Kidney (tissue), 14 donors: ENCODE results near the gene UAP1. TPM values are rescaled to one million over a fixed set of nuclear protein-coding genes. Genes with fewer than 3 reads are reported as not detected.
"Not testable (repeated sequence)": the region's sequence is repeated elsewhere in the genome, so short reads cannot be mapped to it uniquely, and the experiment has no call there.

Source experiments
- DNase-seq, 5 donors: peaks; one replicate each; pipeline ENCODE4 v3.0.0-alpha.2; 2013 to 2020
- FAIRE-seq: peaks from 2 replicates; lab custom pipeline; 2012; peaks lifted over from hg19 to GRCh38; lab: Jason Lieb, UNC
- H3K27ac ChIP-seq, 2 donors: one replicate each; pipeline ENCODE4 v1.7.0; 2013; ENCODE audit warnings: low read depth in 2 of 2, low read length in 2 of 2, inconsistent platforms in 1 of 2
- H3K27me3 ChIP-seq: one replicate; pipeline ENCODE4 v1.7.1; 2013; ENCODE audit warnings: low read length, inconsistent platforms; ENCODE audit not compliant: control insufficient read depth, insufficient read depth
- H3K36me3 ChIP-seq, 3 donors: one replicate each; pipeline versions ENCODE4 v1.7.0 to v1.7.1; 2013; ENCODE audit warnings: low read length in 3 of 3, control low read depth in 1 of 3, inconsistent platforms in 1 of 3; ENCODE audit not compliant: insufficient read depth in 3 of 3, control insufficient read depth in 2 of 3
- H3K4me1 ChIP-seq, 3 donors: one replicate each; pipeline versions ENCODE4 v1.7.0 to v1.7.1; 2013; ENCODE audit warnings: low read length in 3 of 3, inconsistent platforms in 1 of 3, low read depth in 1 of 3; ENCODE audit not compliant: control insufficient read depth in 2 of 3, insufficient read depth in 2 of 3
- H3K4me3 ChIP-seq, 3 donors: one replicate each; pipeline versions ENCODE4 v1.7.0 to v1.8.1; 2013; ENCODE audit warnings: low read length in 3 of 3, control low read depth in 1 of 3, inconsistent platforms in 1 of 3
- H3K9ac ChIP-seq, 3 donors: one replicate each; pipeline versions ENCODE4 v1.7.0 to v1.7.1; 2013; ENCODE audit warnings: low read length in 3 of 3, control low read depth in 1 of 3, inconsistent platforms in 1 of 3
- H3K9me3 ChIP-seq, 3 donors: one replicate each; pipeline versions ENCODE4 v1.7.0 to v1.7.1; 2013; ENCODE audit warnings: low read length in 3 of 3, control low read depth in 1 of 3, inconsistent platforms in 1 of 3; ENCODE audit not compliant: control insufficient read depth in 2 of 3, insufficient read depth in 1 of 3
- CTCF ChIP-seq: IDR thresholded peaks from 3 replicates; pipeline ENCODE4 v1.5.1; 2012; ENCODE audit warnings: mild to moderate bottlenecking, moderate library complexity, borderline replicate concordance; ENCODE audit not compliant: insufficient read depth; ENCODE audit errors: extremely low read depth
- intact Hi-C: fragments of 100-400 bp; cut with DNase I; formaldehyde crosslinking; loops from one replicate; pipeline ENCODE4 v1.11.1; 2022
- polyA plus RNA-seq: library from polyadenylated mRNA; stranded (reverse); fragments of 350-450 nt; fragmentation: Illumina TruSeq; extraction: RNeasy Lipid Tissue Mini Kit (QIAGEN cat#74804); gene quantifications from one replicate; pipeline ENCODE4 v1.2.3, GENCODE V29; 2014; ENCODE audit warnings: low read depth, low replicate concordance; ENCODE audit not compliant: insufficient read depth
- total RNA-seq: library from RNA; stranded (reverse); fragmentation: NEBNext Ultra II Directional; extraction: Animal tissue kit (Norgen Biotek cat#: 25700); gene quantifications from one replicate; pipeline ENCODE4 v1.2.1, GENCODE V29; 2021
- donor health status: control.
- donor health status: control.
- donor health status: control.
- donor health status: control.
- donor health status: control.
- donor health status: DM: yes; HTN: yes; CAD: no.
- donor health status: Normal renal cell carcinoma (clear cell type).

UAP1 gene
- total and polyA plus RNA-seq, 2 donors from 2014 or later = 23.6 to 30.6 TPM

- H3K36me3 ChIP-seq = peaks cover 0 to 11% (median 11%) of the 10 kb centered on the region in 3 donors
- no peak for FAIRE-seq
These were observed 29.2 kb downstream of the UAP1 start for GRCh38 chr1:162590686-162591085.

GRCh38 chr1:162596514-162597170, 35.1 kb downstream of the UAP1 start:
- DNase-seq = peak in 1 of 5 donors; percentile 3
- H3K27me3 ChIP-seq = no peaks in the 10 kb centered on the region
- peak; percentile 55 for FAIRE-seq
- no peak overlapping the region for H3K9ac ChIP-seq
- H3K9me3 ChIP-seq = no peaks in the 10 kb centered on the region
- TF ChIP-seq CTCF = no peak
- peaks cover 0 to 4% (median 0%) of the 10 kb centered on the region in 3 donors for H3K4me1 ChIP-seq
- intact Hi-C loops = no loop called here
- H3K36me3 ChIP-seq = peaks cover 0 to 12% (median 7%) of the 10 kb centered on the region in 3 donors
- no peak overlapping the region for H3K4me3 ChIP-seq
- H3K27ac ChIP-seq = peak overlapping the region; percentile 36 to 38

More at GRCh38 chr1:162590686-162591085, 29.2 kb downstream of the UAP1 start:
- intact Hi-C loops = no loop called here
- H3K9ac ChIP-seq = no peak overlapping the region
- no peaks in the 10 kb centered on the region for H3K9me3 ChIP-seq
- no peak for DNase-seq
- H3K4me1 ChIP-seq = no peaks in the 10 kb centered on the region
- no peak for TF ChIP-seq CTCF
- no peaks in the 10 kb centered on the region for H3K27me3 ChIP-seq
- H3K4me3 ChIP-seq = no peak overlapping the region
- no peak overlapping the region for H3K27ac ChIP-seq

GRCh38 chr1:162599451-162599850, 37.9 kb downstream of the UAP1 start:
- Histone ChIP-seq H3K27ac (no peak overlapping the region), H3K4me3 (no peak overlapping the region), H3K27me3 (no peaks in the 10 kb centered on the region), H3K4me1 (peaks cover 0 to 4% (median 0%) of the 10 kb centered on the region in 3 donors), H3K9me3 (no peaks in the 10 kb centered on the region), H3K36me3 (peaks cover 0 to 8% (median 2%) of the 10 kb centered on the region in 3 donors), H3K9ac (no peak overlapping the region)
- intact Hi-C loops = no loop called here
- no peak for DNase-seq
- no peak for TF ChIP-seq CTCF
- FAIRE-seq = no peak

- FAIRE-seq, H3K9ac ChIP-seq, H3K36me3 ChIP-seq, H3K27ac ChIP-seq, H3K4me3 ChIP-seq, H3K27me3 ChIP-seq, H3K9me3 ChIP-seq, DNase-seq, H3K4me1 ChIP-seq, intact Hi-C loops: not testable (repeated sequence)
These were observed 41.6 kb downstream of the UAP1 start for GRCh38 chr1:162603117-162603516.
